Upper lobe of left lung (tissue), 4 donors: ENCODE results near the gene MAP7D1.

ENCODE experiments used
- CTCF ChIP-seq, 6 experiments: fragments of 450-650 bp in 4 of 6; fragments of 200-600 bp in 2 of 6; sonication (generic) in 2 of 6; IDR thresholded peaks; one replicate each; pipeline ENCODE4 v1.5.1; 2016 to 2019; ENCODE audit warnings: antibody characterized with exemption in 6 of 6
- EP300 ChIP-seq, 4 donors: sonication (generic); formaldehyde crosslinking; IDR thresholded peaks; one replicate each; pipeline ENCODE4 v1.5.1; 2017; ENCODE audit warnings: antibody characterized with exemption in 4 of 4, control low read depth in 2 of 4
- POLR2A ChIP-seq, 4 donors: fragments of 450-650 bp; IDR thresholded peaks; one replicate each; pipeline ENCODE4 v1.5.1; 2016 to 2017; ENCODE audit warnings: antibody characterized with exemption in 4 of 4, mild to moderate bottlenecking in 2 of 4
- POLR2AphosphoS5 ChIP-seq, 2 donors: sonication (generic); formaldehyde crosslinking; IDR thresholded peaks; one replicate each; pipeline ENCODE4 v1.5.1; 2017; ENCODE audit warnings: antibody characterized with exemption in 2 of 2

DNA sequence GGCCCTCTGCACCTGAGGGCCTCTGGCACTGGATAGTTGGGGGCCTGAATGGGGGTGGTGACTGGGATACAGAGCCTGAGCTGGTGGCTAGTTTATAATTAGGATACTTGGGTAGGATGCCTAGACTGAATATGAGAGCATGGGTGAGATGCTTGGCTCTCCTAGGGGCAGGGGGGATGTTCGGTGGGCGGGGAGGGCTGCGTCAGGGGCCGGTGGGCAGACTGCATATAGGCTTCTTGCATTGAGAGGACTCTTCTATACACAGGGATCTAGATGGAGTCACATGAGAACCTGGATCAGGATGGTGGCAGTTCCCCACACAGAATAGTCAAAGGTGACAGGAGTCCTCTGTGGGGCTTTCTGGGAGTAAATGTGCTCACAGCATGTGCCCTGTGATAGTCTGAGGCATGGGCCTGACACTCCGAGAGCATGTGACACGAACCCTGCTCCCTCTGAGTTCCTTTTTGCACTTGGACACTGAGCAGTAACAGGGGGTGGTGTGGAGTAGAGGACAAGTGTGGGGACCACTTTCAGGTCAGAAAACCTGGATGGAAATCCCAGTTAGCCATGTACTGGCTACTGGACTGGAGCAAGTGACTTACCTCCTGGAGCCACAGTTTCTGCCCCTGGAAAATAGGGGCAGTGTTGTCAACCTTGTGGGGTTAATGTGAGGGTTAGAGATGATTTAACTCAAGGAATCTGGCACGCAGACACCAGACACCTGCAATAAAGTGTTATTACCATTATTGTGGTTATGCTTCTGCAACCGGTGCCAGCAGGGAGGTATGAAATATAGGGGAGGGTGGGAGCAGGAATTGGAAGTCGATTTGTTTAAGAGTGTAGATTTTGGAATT is 2.2 kb downstream of the MAP7D1 start:
- TF ChIP-seq CTCF (IDR thresholded peaks at IDR 0.05) (no peak), EP300 (IDR thresholded peaks at IDR 0.05) (no peak), POLR2AphosphoS5 (IDR thresholded peaks at IDR 0.05) (no peak), POLR2A (IDR thresholded peaks at IDR 0.05) (no peak)
